Common myeloid progenitor, CD34-positive (primary cell): ENCODE data around the gene BOLA1.

Experiments used
- CTCF ChIA-PET: fragments of 350-600 bp; sonication (Branson Sonifier 250); formaldehyde crosslinking; loops from one replicate; lab custom pipeline; 2021; ENCODE audit warnings: antibody characterized with exemption; lab: Charles Lee
- POLR2A ChIA-PET: fragments of 350-600 bp; sonication (Branson Sonifier 250); formaldehyde crosslinking; loops from one replicate; lab custom pipeline; 2021; ENCODE audit warnings: antibody characterized with exemption; lab: Charles Lee
- DNase-seq, 3 donors: peaks; one replicate each; pipeline versions ENCODE4 v3.0.0 to v3.0.0-alpha.2; 2013
- H3K27ac ChIP-seq, 2 experiments: 1 replicate in 1 of 2; 2 replicates in 1 of 2; pipeline ENCODE4 v1.7.0; 2013; ENCODE audit warnings: inconsistent platforms in 2 of 2, low read length in 2 of 2, mild to moderate bottlenecking in 2 of 2, low read depth in 1 of 2, moderate library complexity in 1 of 2; ENCODE audit not compliant: severe bottlenecking in 2 of 2, insufficient read depth in 1 of 2, poor library complexity in 1 of 2
- H3K27me3 ChIP-seq, 5 experiments: replicated peaks in 2 of 5; 1 replicate in 3 of 5; 2 replicates in 2 of 5; pipeline versions ENCODE4 v1.6.1 to v1.7.0; 2013; ENCODE audit warnings: low read length in 4 of 5, mild to moderate bottlenecking in 2 of 5, moderate library complexity in 2 of 5, inconsistent platforms in 1 of 5; ENCODE audit not compliant: insufficient read depth in 5 of 5, control insufficient read depth in 4 of 5
- H3K36me3 ChIP-seq, 4 experiments: 1 replicate in 2 of 4; 2 replicates in 2 of 4; pipeline versions ENCODE4 v1.6.1 to v1.7.0; 2013; ENCODE audit warnings: low read length in 3 of 4, control low read depth in 1 of 4, mild to moderate bottlenecking in 1 of 4; ENCODE audit not compliant: control insufficient read depth in 4 of 4, insufficient read depth in 4 of 4
- H3K4me1 ChIP-seq, 4 experiments: 1 replicate in 3 of 4; 2 replicates in 1 of 4; pipeline versions ENCODE4 v1.6.1 to v1.7.1; 2013; ENCODE audit warnings: low read length in 3 of 4, mild to moderate bottlenecking in 3 of 4, control low read depth in 1 of 4, inconsistent platforms in 1 of 4, moderate library complexity in 1 of 4; ENCODE audit not compliant: control insufficient read depth in 4 of 4, insufficient read depth in 4 of 4; ENCODE audit errors: control extremely low read depth in 1 of 4
- H3K4me3 ChIP-seq, 7 experiments: 1 replicate in 4 of 7; 2 replicates in 3 of 7; pipeline versions ENCODE4 v1.5.1 to v1.7.0; 2013; ENCODE audit warnings: mild to moderate bottlenecking in 7 of 7, low read length in 6 of 7, moderate library complexity in 6 of 7, inconsistent platforms in 2 of 7, low read depth in 2 of 7, control low read depth in 1 of 7; ENCODE audit not compliant: insufficient read depth in 4 of 7, control insufficient read depth in 1 of 7; ENCODE audit errors: extremely low read depth in 1 of 7
- H3K9me3 ChIP-seq, 5 experiments: 1 replicate in 4 of 5; 2 replicates in 1 of 5; pipeline versions ENCODE4 v1.6.1 to v1.7.1; 2013; ENCODE audit warnings: low read length in 4 of 5, mild to moderate bottlenecking in 2 of 5, inconsistent platforms in 1 of 5, low read depth in 1 of 5, moderate library complexity in 1 of 5; ENCODE audit not compliant: control insufficient read depth in 4 of 5, insufficient read depth in 2 of 5; ENCODE audit errors: control extremely low read depth in 1 of 5
- WGBS: methylation state at CpG from one replicate; pipeline ENCODE4 v1.1.5; 2013; ENCODE audit not compliant: insufficient coverage; 5-methylcytosine and 5-hydroxymethylcytosine counted together

Gene BOLA1

DNA sequence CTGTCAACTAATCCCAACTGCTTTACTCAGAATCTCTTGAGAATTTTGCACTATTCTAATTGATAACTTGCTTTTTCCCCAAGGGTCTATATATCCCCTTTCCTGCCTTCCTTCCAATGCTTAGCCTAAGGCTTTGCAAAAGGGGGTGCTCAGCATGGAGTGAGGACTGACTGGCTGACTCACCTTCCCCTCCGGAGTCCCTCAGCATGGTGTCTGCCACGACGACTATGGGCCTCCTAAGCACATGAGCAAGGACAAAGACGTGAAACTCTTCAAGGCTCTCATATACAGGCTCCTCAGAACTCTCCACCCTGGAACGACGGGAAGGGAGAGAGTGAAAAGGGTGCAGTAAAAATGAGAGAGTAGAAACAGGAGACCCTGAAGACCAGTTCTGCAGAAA is 50.5 kb downstream of the BOLA1 start:
- 100% methylated on average over 6 of the region's 6 CpGs for WGBS
- POLR2A ChIA-PET, result no interaction called here
- H3K27me3 ChIP-seq, result no peaks in the 10 kb centered on the region
- no peak overlapping the region for H3K27ac ChIP-seq
- DNase-seq, result no peak
- no peaks in the 10 kb centered on the region for H3K4me1 ChIP-seq
- no peaks in the 10 kb centered on the region for H3K9me3 ChIP-seq
- H3K36me3 ChIP-seq, result no peaks in the 10 kb centered on the region
- no peak overlapping the region for H3K4me3 ChIP-seq
- CTCF ChIA-PET, result interaction anchor here (0.6 kb wide), 1 partner anchor 17 kb away, joined by 3 read pairs; no protein-coding TSS in a partner anchor
